HepG2 (cell line): ENCODE results near the gene RREB1. TPM values are rescaled to one million over a fixed set of nuclear protein-coding genes. Genes with fewer than 3 reads are reported as not detected.

ENCODE experiments used
- HNF4A ChIP-seq: sonication (generic); formaldehyde crosslinking; IDR thresholded peaks from 2 replicates; pipeline ENCODE4 v1.4.0; 2020; ENCODE audit warnings: missing genetic modification reagents
- KDM5A ChIP-seq: fragments of 200-600 bp; sonication (generic); IDR thresholded peaks from 2 replicates; pipeline ENCODE4 v1.7.0; 2018; ENCODE audit warnings: antibody characterized with exemption, mild to moderate bottlenecking, low read length, borderline replicate concordance
- NPAS2 ChIP-seq: sonication (generic); formaldehyde crosslinking; IDR thresholded peaks from 2 replicates; pipeline ENCODE4 v1.8.0; 2022; ENCODE audit warnings: mild to moderate bottlenecking, missing genetic modification reagents, borderline replicate concordance
- ZNF17 ChIP-seq: sonication (generic); formaldehyde crosslinking; IDR thresholded peaks from 2 replicates; pipeline ENCODE4 v1.5.0; 2020; ENCODE audit warnings: mild to moderate bottlenecking, missing genetic modification reagents
- ZNF205 ChIP-seq: IDR thresholded peaks from 2 replicates; pipeline ENCODE4 v1.6.1; 2018; ENCODE audit warnings: missing biosample characterization, missing genetic modification reagents
- polyA plus RNA-seq, 8 experiments: library from polyadenylated mRNA; depleted of rRNA in 3 of 8; stranded (reverse) in 7 of 8; unstranded in 1 of 8; fragments of >200 nt; fragmentation: Illumina TruSeq in 4 of 8; extraction: Trizol in 4 of 8; gene quantifications; 2 replicates each; pipeline versions ENCODE4 v1.2.1 to v1.2.3, GENCODE V29; 2011 to 2016; ENCODE audit warnings: low read depth in 4 of 8, missing spikeins in 1 of 8, mixed read lengths in 1 of 8; ENCODE audit not compliant: insufficient read depth in 1 of 8
- total RNA-seq, 5 experiments: library from RNA; depleted of rRNA; stranded (reverse); fragments of >200 nt; fragmentation: Illumina TruSeq; extraction: Trizol; gene quantifications; 2 replicates each; pipeline ENCODE4 v1.2.3, GENCODE V29; 2016; ENCODE audit warnings: low read depth in 1 of 5
- TF ChIP-seq, protein P1 (sequence below): sonication (generic); formaldehyde crosslinking; IDR thresholded peaks from 2 replicates; pipeline ENCODE4 v1.5.0; 2020; ENCODE audit warnings: mild to moderate bottlenecking, missing genetic modification reagents, borderline replicate concordance

The RREB1 gene
- total and polyA plus RNA-seq, 2 of the 13 experiments (the other 11 are each of a cell fraction or from before 2014, with no cell fraction given) = 6.1 to 23.2 TPM

DNA sequence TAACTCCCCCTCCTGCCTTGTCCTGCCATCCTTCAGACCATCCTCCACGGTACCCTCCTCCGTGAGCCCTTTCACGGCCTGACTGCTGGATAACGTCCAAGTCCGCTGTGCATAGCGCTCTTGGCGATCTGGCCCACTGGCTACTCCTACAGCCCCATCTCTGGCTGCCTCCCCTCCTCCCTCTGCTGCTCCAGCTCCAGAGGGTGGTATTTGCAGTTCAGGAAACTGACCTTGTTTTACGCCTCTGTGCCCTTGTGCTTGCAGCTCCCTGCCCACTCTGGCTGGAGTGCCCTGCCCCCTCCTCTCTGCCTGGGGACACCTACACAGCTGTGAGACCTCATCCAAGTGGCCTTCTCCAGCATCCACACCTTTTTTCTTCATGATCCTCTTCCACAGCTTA lies 6.5 kb upstream of the RREB1 start (continued):
- TF ChIP-seq, protein P1, sequence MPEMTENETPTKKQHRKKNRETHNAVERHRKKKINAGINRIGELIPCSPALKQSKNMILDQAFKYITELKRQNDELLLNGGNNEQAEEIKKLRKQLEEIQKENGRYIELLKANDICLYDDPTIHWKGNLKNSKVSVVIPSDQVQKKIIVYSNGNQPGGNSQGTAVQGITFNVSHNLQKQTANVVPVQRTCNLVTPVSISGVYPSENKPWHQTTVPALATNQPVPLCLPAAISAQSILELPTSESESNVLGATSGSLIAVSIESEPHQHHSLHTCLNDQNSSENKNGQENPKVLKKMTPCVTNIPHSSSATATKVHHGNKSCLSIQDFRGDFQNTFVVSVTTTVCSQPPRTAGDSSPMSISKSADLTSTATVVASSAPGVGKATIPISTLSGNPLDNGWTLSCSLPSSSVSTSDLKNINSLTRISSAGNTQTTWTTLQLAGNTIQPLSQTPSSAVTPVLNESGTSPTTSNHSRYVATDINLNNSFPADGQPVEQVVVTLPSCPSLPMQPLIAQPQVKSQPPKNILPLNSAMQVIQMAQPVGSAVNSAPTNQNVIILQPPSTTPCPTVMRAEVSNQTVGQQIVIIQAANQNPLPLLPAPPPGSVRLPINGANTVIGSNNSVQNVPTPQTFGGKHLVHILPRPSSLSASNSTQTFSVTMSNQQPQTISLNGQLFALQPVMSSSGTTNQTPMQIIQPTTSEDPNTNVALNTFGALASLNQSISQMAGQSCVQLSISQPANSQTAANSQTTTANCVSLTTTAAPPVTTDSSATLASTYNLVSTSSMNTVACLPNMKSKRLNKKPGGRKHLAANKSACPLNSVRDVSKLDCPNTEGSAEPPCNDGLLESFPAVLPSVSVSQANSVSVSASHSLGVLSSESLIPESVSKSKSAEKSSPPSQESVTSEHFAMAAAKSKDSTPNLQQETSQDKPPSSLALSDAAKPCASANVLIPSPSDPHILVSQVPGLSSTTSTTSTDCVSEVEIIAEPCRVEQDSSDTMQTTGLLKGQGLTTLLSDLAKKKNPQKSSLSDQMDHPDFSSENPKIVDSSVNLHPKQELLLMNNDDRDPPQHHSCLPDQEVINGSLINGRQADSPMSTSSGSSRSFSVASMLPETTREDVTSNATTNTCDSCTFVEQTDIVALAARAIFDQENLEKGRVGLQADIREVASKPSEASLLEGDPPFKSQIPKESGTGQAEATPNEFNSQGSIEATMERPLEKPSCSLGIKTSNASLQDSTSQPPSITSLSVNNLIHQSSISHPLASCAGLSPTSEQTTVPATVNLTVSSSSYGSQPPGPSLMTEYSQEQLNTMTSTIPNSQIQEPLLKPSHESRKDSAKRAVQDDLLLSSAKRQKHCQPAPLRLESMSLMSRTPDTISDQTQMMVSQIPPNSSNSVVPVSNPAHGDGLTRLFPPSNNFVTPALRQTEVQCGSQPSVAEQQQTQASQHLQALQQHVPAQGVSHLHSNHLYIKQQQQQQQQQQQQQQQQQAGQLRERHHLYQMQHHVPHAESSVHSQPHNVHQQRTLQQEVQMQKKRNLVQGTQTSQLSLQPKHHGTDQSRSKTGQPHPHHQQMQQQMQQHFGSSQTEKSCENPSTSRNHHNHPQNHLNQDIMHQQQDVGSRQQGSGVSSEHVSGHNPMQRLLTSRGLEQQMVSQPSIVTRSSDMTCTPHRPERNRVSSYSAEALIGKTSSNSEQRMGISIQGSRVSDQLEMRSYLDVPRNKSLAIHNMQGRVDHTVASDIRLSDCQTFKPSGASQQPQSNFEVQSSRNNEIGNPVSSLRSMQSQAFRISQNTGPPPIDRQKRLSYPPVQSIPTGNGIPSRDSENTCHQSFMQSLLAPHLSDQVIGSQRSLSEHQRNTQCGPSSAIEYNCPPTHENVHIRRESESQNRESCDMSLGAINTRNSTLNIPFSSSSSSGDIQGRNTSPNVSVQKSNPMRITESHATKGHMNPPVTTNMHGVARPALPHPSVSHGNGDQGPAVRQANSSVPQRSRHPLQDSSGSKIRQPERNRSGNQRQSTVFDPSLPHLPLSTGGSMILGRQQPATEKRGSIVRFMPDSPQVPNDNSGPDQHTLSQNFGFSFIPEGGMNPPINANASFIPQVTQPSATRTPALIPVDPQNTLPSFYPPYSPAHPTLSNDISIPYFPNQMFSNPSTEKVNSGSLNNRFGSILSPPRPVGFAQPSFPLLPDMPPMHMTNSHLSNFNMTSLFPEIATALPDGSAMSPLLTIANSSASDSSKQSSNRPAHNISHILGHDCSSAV (CRISPR knock-in tag) = no peak
- TF ChIP-seq HNF4A (CRISPR knock-in tag) (peak; percentile 68), ZNF205 (CRISPR knock-in tag) (no peak), KDM5A (no peak), NPAS2 (no peak), ZNF17 (CRISPR knock-in tag) (no peak)
